DMS 273 treated with DMSO at 0.1 percent for 48 hours (cell line): ENCODE results near the gene SNAPC5.

Experiments used
- DNase-seq: peaks from one replicate; lab custom pipeline; 2025; lab: John Stamatoyannopoulos, UW

SNAPC5 gene

DNA sequence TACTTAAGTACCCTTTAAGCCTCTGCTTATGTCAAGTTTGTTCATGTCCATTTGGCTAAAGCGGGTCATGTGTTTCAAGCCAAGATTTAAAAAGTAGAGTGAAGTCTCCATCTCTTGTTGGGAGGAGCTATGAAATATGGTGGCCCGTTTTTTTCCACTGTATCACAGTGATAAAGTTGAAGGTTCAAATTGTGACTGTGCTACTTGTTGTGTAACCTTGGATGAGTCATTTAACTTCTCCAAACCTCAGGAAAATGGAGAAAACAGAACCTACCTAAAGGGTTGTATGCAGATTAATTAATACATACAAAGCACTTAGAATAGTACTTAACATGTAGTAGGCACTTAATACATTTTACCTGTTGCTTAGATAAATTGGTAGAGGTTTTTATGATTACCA lies 43.4 kb downstream of the SNAPC5 start:
- DNase-seq: no peak

DNA sequence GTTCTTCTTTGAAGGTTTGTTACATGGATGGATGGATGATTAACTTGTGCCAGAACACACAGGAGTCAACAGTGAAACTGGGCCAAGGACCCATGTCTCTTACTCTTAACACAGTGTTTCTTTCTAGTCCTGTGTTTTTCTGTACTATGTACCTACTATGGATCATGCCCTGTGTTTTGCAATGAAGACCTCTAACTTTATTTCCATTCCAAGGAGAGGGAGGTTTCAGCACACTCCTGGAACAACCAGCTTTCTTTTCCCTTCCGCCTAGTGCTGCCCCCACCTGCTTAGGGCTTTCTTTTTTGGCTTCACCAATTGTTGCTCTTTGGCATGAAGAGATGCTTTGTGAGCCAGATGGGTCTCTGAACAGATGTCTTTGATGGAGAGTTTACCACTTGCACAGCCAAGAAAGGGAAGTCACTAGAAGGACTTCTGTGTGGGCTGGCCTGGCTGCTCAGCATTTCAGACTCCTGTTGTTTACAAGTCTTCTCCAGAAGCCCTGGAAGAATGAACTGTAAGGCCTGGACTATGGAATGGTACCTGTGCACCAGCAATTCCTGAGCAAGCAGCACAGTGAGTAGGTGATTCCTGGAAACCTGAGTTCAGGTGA lies 44.5 kb downstream of the SNAPC5 start:
- DNase-seq: no peak

DNA sequence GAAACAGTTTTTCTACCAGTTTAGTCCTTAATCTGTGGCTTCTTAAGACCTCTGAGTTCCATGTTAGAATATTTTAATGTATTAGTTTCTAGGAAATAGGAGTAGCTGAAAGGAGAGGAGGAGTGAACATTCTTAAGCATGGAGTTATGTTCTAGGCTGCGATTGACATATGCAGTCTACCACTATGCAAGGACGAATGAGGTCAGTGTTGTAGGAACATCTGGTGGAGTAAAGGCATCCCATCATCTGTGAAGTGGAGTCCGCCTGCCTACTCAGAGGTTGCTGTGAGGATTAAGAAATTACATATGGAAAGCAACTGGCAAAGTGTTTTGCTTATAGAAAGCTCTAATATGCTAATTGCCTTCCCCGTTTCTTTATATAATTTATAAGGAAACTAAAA lies 45.1 kb downstream of the SNAPC5 start:
- DNase-seq: peak; percentile 17
